HepG2 (cell line): ENCODE data around the gene KANSL3.

Experiments
- MYC ChIP-seq: sonication (generic); formaldehyde crosslinking; IDR thresholded peaks from 2 replicates; pipeline ENCODE4 v1.9.0; 2021; ENCODE audit warnings: missing genetic modification reagents, borderline replicate concordance
- ZKSCAN1 ChIP-seq: fragments of 150-350 bp; IDR thresholded peaks from 2 replicates; pipeline ENCODE4 v1.6.1; 2014; ENCODE audit warnings: low read length
- ZNF143 ChIP-seq: sonication (generic); formaldehyde crosslinking; IDR thresholded peaks from 2 replicates; pipeline ENCODE4 v1.4.0; 2020; ENCODE audit warnings: missing genetic modification reagents

DNA sequence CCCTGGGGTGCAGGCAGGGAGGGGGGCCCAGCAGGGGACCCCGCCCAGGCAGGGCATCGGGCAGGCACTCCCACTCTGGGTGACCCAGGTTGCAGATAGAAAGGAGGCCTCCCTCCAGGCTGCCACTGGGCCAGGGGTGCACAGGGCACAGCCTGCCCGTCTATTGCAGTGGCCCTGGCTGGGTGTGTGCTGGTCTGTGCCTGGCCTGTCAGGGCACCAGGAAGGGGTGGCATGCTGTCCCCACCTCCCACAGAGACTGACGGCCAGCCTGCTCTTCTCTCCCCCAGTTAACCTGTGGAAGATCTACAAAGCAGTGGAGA lies 88.7 kb downstream of the KANSL3 start:
- TF ChIP-seq MYC (no peak), ZKSCAN1 (no peak), ZNF143 (CRISPR knock-in tag) (no peak)
